K562 (cell line): Measurements from ENCODE around the gene KCNJ15.

Experiments used
- CEBPB ChIP-seq: fragments of 450-650 bp; IDR thresholded peaks from 2 replicates; pipeline ENCODE4 v1.6.1; 2016; ENCODE audit warnings: missing genetic modification characterization, missing compliant biosample characterization
- FOSL1 ChIP-seq: fragments of 200-800 bp; sonication (Bioruptor generic); conservative IDR thresholded peaks from 2 replicates; pipeline ENCODE4 v1.6.1; 2016; ENCODE audit warnings: missing genetic modification characterization, missing compliant biosample characterization
- LEF1 ChIP-seq: fragments of 450-650 bp; IDR thresholded peaks from 2 replicates; pipeline ENCODE4 v1.6.1; 2016; ENCODE audit warnings: mild to moderate bottlenecking
- RFX5 ChIP-seq: IDR thresholded peaks from 2 replicates; pipeline ENCODE4 v1.6.1; 2011; ENCODE audit warnings: low read depth, mild to moderate bottlenecking, improper control_type of control experiment, low read length
- ZNF174 ChIP-seq: fragments of 250-450 bp; sonication (Bioruptor Pico); IDR thresholded peaks from 2 replicates; pipeline ENCODE4 v1.4.0; 2020; ENCODE audit warnings: mild to moderate bottlenecking
- ZNF212 ChIP-seq: fragments of 450-650 bp; formaldehyde crosslinking; IDR thresholded peaks from 2 replicates; pipeline ENCODE4 v1.4.0; 2020; ENCODE audit warnings: mild to moderate bottlenecking
- TF ChIP-seq, protein P1 (sequence below): sonication (generic); formaldehyde crosslinking; IDR thresholded peaks from 2 replicates; pipeline ENCODE4 v1.5.0; 2020; ENCODE audit warnings: missing genetic modification reagents
- TF ChIP-seq, protein P2 (sequence below), 2 experiments: fragments of 450-650 bp; formaldehyde crosslinking in 1 of 2; IDR thresholded peaks; 2 replicates each; pipeline versions ENCODE4 v1.4.0 to v1.6.1; 2014 to 2020; ENCODE audit warnings: mild to moderate bottlenecking in 2 of 2, borderline replicate concordance in 1 of 2, low read depth in 1 of 2

DNA sequence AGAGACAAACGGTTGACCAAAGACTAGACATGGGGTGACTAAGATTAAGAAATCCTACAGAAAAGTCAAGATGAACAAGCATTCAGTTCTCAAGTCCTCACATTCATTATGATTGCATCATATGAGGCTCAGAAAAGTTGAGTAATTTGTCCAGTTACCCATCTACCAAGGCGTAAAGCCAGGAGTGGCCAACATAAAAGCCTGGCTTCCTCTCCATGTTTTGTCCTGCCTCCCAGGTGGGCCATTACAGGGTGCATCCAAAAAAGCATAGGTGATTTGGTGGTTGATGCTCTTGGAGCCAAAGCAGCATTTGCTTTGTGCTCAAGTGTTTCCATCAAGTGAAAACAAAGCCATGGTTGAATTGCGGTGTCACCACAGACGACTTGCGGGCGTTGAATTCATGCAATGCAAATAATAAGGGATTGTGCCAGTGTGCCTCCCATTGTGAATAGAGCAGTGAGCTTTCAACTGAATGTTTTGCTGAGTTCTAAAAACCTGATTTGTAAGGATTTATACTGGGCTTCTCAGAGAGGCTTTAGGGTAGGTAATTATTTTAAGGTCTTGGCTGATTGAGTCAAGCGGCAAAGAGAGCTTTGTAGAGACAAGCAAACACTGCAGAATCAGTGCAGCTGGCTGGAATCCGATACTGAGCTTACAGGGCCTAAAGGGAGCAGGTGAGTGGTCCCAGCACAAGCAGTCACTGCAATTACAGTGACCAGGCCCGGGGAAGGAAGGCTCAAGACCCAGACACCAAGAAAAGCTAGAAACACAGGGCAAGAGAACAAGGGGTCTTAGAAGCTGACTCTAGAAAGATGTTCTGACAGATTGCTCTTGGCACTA, 54.1 kb downstream of the KCNJ15 start:
- TF ChIP-seq LEF1 (no peak), RFX5 (no peak), ZNF212 (CRISPR knock-in tag) (no peak), CEBPB (tag) (peak; percentile 61; the same call in 1 of the 2 replicates), FOSL1 (tag) (no peak), ZNF174 (CRISPR knock-in tag) (no peak)
- TF ChIP-seq, protein P1, sequence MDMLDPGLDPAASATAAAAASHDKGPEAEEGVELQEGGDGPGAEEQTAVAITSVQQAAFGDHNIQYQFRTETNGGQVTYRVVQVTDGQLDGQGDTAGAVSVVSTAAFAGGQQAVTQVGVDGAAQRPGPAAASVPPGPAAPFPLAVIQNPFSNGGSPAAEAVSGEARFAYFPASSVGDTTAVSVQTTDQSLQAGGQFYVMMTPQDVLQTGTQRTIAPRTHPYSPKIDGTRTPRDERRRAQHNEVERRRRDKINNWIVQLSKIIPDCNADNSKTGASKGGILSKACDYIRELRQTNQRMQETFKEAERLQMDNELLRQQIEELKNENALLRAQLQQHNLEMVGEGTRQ = no peak
- TF ChIP-seq, protein P2, sequence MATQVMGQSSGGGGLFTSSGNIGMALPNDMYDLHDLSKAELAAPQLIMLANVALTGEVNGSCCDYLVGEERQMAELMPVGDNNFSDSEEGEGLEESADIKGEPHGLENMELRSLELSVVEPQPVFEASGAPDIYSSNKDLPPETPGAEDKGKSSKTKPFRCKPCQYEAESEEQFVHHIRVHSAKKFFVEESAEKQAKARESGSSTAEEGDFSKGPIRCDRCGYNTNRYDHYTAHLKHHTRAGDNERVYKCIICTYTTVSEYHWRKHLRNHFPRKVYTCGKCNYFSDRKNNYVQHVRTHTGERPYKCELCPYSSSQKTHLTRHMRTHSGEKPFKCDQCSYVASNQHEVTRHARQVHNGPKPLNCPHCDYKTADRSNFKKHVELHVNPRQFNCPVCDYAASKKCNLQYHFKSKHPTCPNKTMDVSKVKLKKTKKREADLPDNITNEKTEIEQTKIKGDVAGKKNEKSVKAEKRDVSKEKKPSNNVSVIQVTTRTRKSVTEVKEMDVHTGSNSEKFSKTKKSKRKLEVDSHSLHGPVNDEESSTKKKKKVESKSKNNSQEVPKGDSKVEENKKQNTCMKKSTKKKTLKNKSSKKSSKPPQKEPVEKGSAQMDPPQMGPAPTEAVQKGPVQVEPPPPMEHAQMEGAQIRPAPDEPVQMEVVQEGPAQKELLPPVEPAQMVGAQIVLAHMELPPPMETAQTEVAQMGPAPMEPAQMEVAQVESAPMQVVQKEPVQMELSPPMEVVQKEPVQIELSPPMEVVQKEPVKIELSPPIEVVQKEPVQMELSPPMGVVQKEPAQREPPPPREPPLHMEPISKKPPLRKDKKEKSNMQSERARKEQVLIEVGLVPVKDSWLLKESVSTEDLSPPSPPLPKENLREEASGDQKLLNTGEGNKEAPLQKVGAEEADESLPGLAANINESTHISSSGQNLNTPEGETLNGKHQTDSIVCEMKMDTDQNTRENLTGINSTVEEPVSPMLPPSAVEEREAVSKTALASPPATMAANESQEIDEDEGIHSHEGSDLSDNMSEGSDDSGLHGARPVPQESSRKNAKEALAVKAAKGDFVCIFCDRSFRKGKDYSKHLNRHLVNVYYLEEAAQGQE (IDR thresholded peaks at IDR 0.05; ENCODE audit: borderline replicate concordance) = no peak
- TF ChIP-seq, protein P2 (CRISPR knock-in tag; IDR thresholded peaks at IDR 0.05; ENCODE audit: low read depth) = no peak
